NCI-H526 (cell line): ENCODE data around the gene SHISA6.
"Not testable (repeated sequence)": the region's sequence is repeated elsewhere in the genome, so short reads cannot be mapped to it uniquely, and the experiment has no call there.

Experiments used
- DNase-seq, 2 experiments: peaks; one replicate each; lab custom pipeline; 2025; lab: John Stamatoyannopoulos, UW

Gene SHISA6

GRCh38 chr17:11303773-11304394, 62.9 kb downstream of the SHISA6 start:
- DNase-seq, result no peak

- no peak for DNase-seq
Observed at GRCh38 chr17:11304568-11304967, 63.6 kb downstream of the SHISA6 start.

DNA sequence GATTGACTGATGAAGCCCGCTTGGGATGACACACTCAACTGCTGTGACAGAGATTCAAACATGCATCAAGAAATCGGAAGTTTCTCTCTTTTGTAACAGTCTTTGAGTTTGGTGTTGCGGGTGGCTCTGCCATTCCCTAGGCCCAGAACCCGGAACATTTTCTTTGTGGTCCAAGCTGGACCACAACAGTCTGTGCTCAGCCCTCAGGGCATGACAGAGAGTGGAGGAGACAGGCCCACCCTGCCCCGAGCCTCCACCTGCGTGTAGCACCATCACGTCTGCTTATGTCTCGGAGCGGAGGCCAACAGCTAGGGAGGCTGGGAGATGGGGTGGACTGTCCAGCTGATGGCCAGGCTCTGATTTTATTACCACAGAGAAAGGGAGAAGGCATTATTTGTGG, 64.5 kb downstream of the SHISA6 start:
- no peak for DNase-seq

GRCh38 chr17:11308531-11308930, 67.5 kb downstream of the SHISA6 start:
- no peak for DNase-seq

- no peak for DNase-seq
Observed at GRCh38 chr17:11309033-11309432, 68.0 kb downstream of the SHISA6 start.

GRCh38 chr17:11309850-11310249, 68.8 kb downstream of the SHISA6 start:
- DNase-seq, result no peak

GRCh38 chr17:11316451-11316850, 75.4 kb downstream of the SHISA6 start:
- not testable (repeated sequence) for DNase-seq

DNA sequence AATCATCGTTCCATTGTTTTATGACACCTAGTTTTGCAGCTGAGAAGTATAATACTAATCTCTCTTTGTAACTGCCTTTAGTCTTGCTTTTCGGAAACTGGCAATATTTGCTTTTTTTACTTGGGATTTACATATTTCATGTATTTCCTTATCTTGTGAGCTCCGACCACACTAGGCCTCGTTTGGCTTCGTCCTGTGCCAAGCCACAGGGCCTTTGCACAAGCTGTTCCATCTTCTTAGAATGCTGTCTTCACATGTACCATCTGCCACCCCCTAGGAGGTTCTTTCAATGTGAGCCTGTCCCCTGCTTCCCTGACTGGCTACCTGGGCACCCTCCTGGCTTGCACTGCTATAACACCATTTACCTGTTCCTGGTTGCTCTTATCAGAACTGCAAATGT, 77.2 kb downstream of the SHISA6 start:
- DNase-seq, result no peak

DNA sequence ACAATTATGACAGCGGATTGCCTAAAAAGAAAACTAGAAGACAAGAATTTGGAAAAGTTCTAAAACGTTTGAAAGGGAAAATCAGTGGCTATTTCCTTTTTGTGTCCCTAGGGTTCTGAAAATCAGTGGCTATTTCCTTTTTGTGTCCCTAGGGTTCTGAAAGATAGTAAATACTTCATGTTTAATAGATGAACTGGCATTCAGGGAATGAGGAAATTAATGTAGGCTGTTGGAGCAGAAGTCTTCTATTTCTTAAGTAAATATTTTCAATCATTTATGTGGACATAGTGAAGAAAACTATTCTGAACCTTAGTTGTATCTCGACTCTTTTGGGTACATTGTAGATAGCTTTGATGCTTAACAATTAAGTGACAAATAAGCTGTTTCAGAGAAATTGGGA, 78.9 kb downstream of the SHISA6 start:
- DNase-seq, result no peak

DNA sequence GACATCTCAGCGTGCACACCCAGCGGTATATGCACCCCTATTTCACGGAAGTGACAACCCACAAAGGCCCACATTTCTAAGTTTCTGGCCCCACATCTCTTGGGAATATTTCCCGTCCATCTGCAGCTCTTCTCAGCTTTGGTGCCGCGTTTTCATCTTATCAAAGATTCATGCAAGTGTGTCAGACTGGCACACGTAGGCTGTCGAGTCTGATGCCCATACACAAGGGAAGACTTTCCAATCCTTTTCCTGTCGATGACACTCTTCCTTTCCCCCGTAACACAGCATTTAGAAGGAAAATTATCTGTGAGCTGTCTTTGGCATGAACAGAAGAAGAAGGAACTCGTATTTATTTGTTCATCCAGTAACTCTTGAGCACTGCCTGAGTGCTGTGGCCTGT, 83.0 kb downstream of the SHISA6 start:
- no peak for DNase-seq

DNA sequence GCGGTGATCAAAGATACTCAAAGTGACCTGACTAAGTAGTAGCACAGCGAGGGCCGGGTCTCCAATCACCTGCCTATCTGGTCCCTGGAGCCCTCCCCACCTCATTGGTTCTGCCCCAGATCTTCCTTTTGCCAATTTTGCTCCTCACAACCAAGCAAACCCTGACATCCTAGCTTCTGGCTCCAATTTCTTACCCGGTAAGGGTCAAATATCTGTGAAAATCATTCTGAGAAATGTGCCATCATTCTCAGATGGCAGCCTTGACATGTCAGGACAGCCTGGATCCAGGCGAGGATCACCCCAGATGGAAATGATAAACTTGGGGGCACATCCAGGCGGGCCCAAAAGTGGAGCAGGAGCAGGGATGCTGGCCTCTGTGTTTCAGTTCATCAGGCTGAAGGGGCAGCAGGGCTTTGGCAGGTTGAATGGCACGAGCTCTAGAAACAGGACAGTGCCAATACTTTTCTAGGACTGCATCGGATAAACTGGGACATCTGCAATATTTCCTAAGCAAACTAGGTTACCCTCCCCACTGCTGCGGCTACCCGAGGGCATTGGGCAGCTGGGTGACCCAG, 83.9 kb downstream of the SHISA6 start:
- DNase-seq, result no peak

DNA sequence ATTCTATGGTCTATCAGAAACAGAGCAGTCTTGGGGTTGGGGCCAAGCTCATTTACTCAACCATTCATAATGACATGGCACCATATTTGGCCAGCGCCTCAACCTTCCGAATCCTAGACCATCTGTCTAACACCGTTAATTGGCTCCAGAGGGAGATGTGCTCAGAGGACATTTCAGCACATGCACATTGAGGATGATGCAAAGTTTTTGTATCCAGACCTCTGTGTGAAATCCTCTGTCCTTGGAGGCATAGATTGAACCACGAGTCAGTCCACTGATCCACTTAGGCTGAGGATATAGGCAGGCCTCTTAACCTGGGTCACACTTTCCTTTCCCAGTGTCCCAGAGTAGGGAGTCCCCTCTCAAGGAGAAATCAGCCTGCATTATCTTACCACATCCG, 85.5 kb downstream of the SHISA6 start:
- DNase-seq, result no peak

GRCh38 chr17:11328770-11329169, 87.8 kb downstream of the SHISA6 start:
- no peak for DNase-seq

DNA sequence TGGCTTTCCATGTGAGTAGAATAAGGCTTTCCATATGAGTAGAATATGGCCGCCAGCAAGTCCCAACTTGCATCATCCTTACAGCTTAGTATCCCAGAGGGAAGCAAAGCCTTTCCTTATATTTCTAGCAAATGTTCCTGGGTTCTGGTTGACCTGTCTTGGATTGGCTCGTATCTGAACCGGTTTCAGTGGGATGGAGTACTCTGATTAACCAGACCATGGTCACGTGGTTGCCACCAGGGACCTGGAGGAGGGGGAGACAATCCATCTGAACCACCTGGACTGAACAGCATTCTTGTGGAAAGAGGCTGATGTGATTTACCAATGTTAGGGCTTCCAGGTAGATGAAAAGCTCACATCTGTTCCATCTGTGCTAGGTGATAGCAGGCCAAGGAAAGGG, 89.0 kb downstream of the SHISA6 start:
- no peak for DNase-seq

DNA sequence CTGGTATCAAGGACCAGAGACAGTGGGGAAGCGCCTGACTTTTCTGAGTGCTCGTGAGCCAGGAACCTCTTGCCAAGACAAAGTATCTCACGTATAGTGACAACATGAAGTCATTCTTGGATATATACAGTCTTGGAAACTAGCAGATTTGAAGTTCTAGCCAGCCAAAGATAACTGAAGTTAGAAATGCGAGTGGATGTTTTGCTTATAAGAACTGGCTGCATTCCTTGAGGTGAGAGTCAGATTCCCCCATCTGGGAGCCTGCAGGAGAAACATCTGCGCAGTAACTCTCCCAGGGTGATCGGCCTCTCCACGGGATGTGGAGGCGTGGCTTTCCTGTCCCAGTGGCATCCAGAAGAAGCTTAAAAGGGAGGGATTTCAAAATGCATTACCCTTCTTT, 89.8 kb downstream of the SHISA6 start:
- DNase-seq, result no peak

DNA sequence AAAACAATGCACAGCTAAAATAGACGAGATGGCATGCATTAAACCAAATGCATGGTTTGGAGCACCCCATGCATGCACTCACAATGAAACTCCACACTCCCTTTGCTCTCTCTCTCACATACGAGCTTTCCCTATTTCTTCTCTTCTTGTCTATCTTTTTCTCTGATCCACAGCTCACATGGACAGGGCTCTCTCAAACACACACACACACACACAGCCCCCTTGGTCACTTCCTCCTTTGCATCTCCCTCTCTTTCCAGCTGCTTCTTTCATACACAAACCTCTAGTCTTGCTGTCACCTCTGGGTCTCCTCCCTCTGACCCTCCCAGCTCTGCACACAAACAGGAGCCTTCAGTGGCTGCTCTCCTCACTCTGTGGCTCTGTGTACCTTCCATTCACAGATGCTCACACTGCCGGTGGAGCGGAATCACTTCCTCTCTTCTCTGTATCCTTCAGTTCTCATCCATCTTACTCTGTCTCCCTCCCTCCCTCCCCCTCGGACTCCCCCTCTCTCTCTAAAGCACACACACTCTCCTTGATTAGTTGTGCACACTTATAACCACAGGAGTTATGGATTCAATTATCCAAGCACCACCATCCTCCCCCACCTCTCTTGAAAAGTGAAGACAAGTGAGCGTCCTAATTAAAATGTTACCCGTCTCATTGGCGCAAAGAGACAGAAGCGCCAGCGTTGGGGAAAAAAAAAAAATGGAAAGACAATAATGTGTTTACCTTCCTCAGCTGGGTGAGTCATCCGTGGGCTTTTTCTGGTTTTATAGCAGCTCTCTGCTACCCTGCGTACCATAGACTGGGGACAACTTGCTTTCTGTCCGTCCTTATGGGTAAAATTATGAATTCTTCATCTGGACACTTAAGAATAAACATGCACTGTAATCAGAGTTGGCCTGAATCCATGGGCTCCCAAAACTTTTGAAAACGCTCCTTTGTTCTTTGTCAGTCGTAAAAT, 90.8 kb downstream of the SHISA6 start:
- no peak for DNase-seq

- DNase-seq, result no peak
Observed at GRCh38 chr17:11332706-11333105, 91.7 kb downstream of the SHISA6 start.

GRCh38 chr17:11334493-11334892, 93.5 kb downstream of the SHISA6 start:
- DNase-seq, result no peak

GRCh38 chr17:11336290-11336689, 95.3 kb downstream of the SHISA6 start:
- no peak for DNase-seq

GRCh38 chr17:11340803-11341202, 99.8 kb downstream of the SHISA6 start:
- DNase-seq, result no peak

GRCh38 chr17:11342138-11342537, 101.1 kb downstream of the SHISA6 start:
- no peak for DNase-seq

DNA sequence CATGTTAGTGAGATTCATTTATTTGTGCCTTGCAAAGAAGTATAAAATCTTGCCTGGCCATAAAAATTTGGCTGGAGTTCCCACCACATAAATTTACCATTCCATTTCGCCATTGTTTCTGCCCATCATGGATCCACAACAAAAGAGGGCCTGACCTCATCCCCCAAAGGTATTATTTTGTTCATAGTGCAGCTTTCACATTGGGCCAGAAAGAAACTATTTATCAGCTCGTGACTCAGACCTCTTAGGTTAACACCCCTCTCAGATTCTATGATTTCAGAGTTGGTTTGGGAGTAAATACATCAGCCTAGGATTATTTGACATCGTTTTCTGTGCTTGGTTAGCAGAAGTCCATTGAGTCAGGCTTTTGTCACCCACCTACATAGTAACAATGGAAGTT, 108.1 kb downstream of the SHISA6 start:
- no peak for DNase-seq

DNA sequence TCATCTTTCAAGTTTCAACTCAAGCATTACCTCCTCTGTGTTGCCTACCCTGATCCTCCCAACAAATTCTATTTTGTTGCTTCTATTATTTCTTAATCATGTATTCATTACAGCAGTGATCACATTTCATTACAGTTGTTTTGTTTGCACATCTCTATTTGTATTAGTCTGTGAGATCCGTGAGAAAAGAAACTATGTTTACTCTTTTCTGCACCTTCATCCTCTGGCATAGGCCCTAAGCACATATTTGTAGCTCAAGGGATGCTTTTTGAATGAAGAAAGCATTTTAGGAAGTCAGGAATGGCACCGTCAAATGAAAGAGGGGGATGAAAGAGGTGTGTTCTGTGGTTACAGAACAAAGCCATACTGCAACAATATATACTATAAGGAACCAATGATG, 110.5 kb downstream of the SHISA6 start:
- DNase-seq, result no peak
